KMS-11 (cell line): ENCODE data around the gene CLDN5.

Experiments
- H2AFZ ChIP-seq: fragments of 200-600 bp; sonication (generic); 2 replicates; pipeline ENCODE4 v1.6.1; 2016; ENCODE audit warnings: antibody characterized with exemption, mixed run types, low read depth
- H3K27ac ChIP-seq: fragments of 200-600 bp; sonication (generic); 2 replicates; pipeline ENCODE4 v1.6.1; 2016; ENCODE audit warnings: mild to moderate bottlenecking, mixed run types
- H3K27me3 ChIP-seq: fragments of 200-600 bp; sonication (generic); 2 replicates; pipeline ENCODE4 v1.6.1; 2017; ENCODE audit warnings: mild to moderate bottlenecking, low read depth, mixed run types, moderate library complexity; ENCODE audit not compliant: insufficient read depth
- H3K36me3 ChIP-seq: fragments of 200-600 bp; sonication (generic); 2 replicates; pipeline ENCODE4 v1.6.1; 2017; ENCODE audit warnings: mild to moderate bottlenecking, mixed run types; ENCODE audit not compliant: insufficient read depth
- H3K4me1 ChIP-seq: fragments of 200-600 bp; sonication (generic); 2 replicates; pipeline ENCODE4 v1.6.1; 2016; ENCODE audit warnings: mild to moderate bottlenecking, low read depth, mixed run types; ENCODE audit not compliant: poor library complexity, severe bottlenecking
- H3K4me2 ChIP-seq: fragments of 200-600 bp; sonication (generic); 2 replicates; pipeline ENCODE4 v1.7.0; 2016; ENCODE audit warnings: mild to moderate bottlenecking, mixed run types
- H3K4me3 ChIP-seq: fragments of 200-600 bp; sonication (generic); IDR thresholded peaks from 2 replicates; pipeline ENCODE4 v1.6.1; 2017; ENCODE audit warnings: low read depth, low read length, mixed read lengths; ENCODE audit not compliant: insufficient read depth
- H3K79me2 ChIP-seq: fragments of 200-600 bp; sonication (generic); 2 replicates; pipeline ENCODE4 v1.6.1; 2016; ENCODE audit warnings: low read depth, mixed run types; ENCODE audit not compliant: insufficient read depth
- H3K9ac ChIP-seq: fragments of 200-600 bp; sonication (generic); 2 replicates; pipeline ENCODE4 v1.6.1; 2016; ENCODE audit warnings: mild to moderate bottlenecking, mixed run types
- H4K20me1 ChIP-seq: fragments of 200-600 bp; sonication (generic); 2 replicates; pipeline ENCODE4 v1.6.1; 2016; ENCODE audit warnings: mild to moderate bottlenecking, mixed run types; ENCODE audit not compliant: insufficient read depth
- CTCF ChIP-seq: fragments of 200-600 bp; sonication (generic); conservative IDR thresholded peaks from 2 replicates; pipeline ENCODE4 v1.6.1; 2017; ENCODE audit warnings: low read depth, mild to moderate bottlenecking, antibody characterized with exemption, low read length, moderate library complexity, mixed read lengths

Gene CLDN5

GRCh38 chr22:19569276-19569640, 45.0 kb upstream of the CLDN5 start:
- Histone ChIP-seq H3K4me2 (no peak overlapping the region), H3K4me3 (no peak overlapping the region), H3K27me3 (no peaks in the 10 kb centered on the region), H4K20me1 (no peaks in the 10 kb centered on the region), H3K36me3 (no peaks in the 10 kb centered on the region), H3K4me1 (no peaks in the 10 kb centered on the region), H2AFZ (no peak overlapping the region), H3K27ac (no peak overlapping the region), H3K79me2 (no peaks in the 10 kb centered on the region), H3K9ac (no peak overlapping the region)
- no peak for TF ChIP-seq CTCF

- Histone ChIP-seq H3K4me1 (no peaks in the 10 kb centered on the region), H3K36me3 (no peaks in the 10 kb centered on the region), H3K9ac (no peak overlapping the region), H3K4me2 (no peak overlapping the region), H3K79me2 (no peaks in the 10 kb centered on the region), H3K27ac (no peak overlapping the region), H4K20me1 (no peaks in the 10 kb centered on the region), H3K27me3 (no peaks in the 10 kb centered on the region), H3K4me3 (no peak overlapping the region), H2AFZ (no peak overlapping the region)
- TF ChIP-seq CTCF: no peak
These were observed 44.4 kb upstream of the CLDN5 start for GRCh38 chr22:19568337-19569275.

GRCh38 chr22:19567157-19568009, 43.2 kb upstream of the CLDN5 start:
- no peaks in the 10 kb centered on the region for H3K27me3 ChIP-seq
- H3K27ac ChIP-seq: no peak overlapping the region
- no peak overlapping the region for H2AFZ ChIP-seq
- no peak overlapping the region for H3K9ac ChIP-seq
- no peak for TF ChIP-seq CTCF
- no peak overlapping the region for H3K4me3 ChIP-seq
- no peaks in the 10 kb centered on the region for H4K20me1 ChIP-seq
- H3K36me3 ChIP-seq: no peaks in the 10 kb centered on the region
- H3K4me1 ChIP-seq: no peaks in the 10 kb centered on the region
- no peaks in the 10 kb centered on the region for H3K79me2 ChIP-seq
- no peak overlapping the region for H3K4me2 ChIP-seq

- no peak overlapping the region for H2AFZ ChIP-seq
- no peak for TF ChIP-seq CTCF
- no peaks in the 10 kb centered on the region for H3K79me2 ChIP-seq
- H3K27me3 ChIP-seq: no peaks in the 10 kb centered on the region
- no peaks in the 10 kb centered on the region for H3K4me1 ChIP-seq
- no peaks in the 10 kb centered on the region for H4K20me1 ChIP-seq
- no peak overlapping the region for H3K9ac ChIP-seq
- H3K36me3 ChIP-seq: no peaks in the 10 kb centered on the region
- no peak overlapping the region for H3K27ac ChIP-seq
- H3K4me2 ChIP-seq: no peak overlapping the region
- no peak overlapping the region for H3K4me3 ChIP-seq
These were observed 42.3 kb upstream of the CLDN5 start for GRCh38 chr22:19566279-19567156.
